Caco-2 (cell line): ENCODE results near the gene SOCS1. TPM values are rescaled to one million over a fixed set of nuclear protein-coding genes. Genes with fewer than 3 reads are reported as not detected.
"Not testable (repeated sequence)": the region's sequence is repeated elsewhere in the genome, so short reads cannot be mapped to it uniquely, and the experiment has no call there.

ENCODE experiments used
- BruUV-seq: library from RNA; stranded (reverse); fragments of 400-500 nt; replicated peaks from 2 replicates; lab custom pipeline; 2021; lab: Mats Ljungman, UMichigan
- CTCF ChIA-PET: fragments of 300-600 bp; sonication (Branson Sonifier 250); formaldehyde crosslinking; loops from one replicate; lab custom pipeline; 2022; ENCODE audit warnings: antibody characterized with exemption; lab: Charles Lee
- POLR2A ChIA-PET: fragments of 300-600 bp; sonication (Branson Sonifier 250); formaldehyde crosslinking; loops from one replicate; lab custom pipeline; 2022; ENCODE audit warnings: antibody characterized with exemption; lab: Charles Lee
- DNase-seq, 2 experiments: peaks; one replicate each; pipeline versions ENCODE4 v3.0.0 to v3.0.0-alpha.2; 2020 to 2022
- H3K27me3 ChIP-seq: replicated peaks from 2 replicates; pipeline ENCODE4 v1.6.0; 2011; ENCODE audit warnings: low read length; ENCODE audit not compliant: control insufficient read depth, insufficient read depth
- H3K36me3 ChIP-seq: 2 replicates; pipeline ENCODE4 v1.5.1; 2011; ENCODE audit warnings: low read length; ENCODE audit not compliant: control insufficient read depth, insufficient read depth
- H3K4me1 ChIP-seq: fragments of 250-450 bp; sonication (Bioruptor Pico); 2 replicates; pipeline ENCODE4 v1.5.1; 2020; ENCODE audit warnings: mild to moderate bottlenecking
- H3K4me3 ChIP-seq: 2 replicates; pipeline ENCODE4 v1.5.1; 2011; ENCODE audit warnings: low read depth, mild to moderate bottlenecking, control low read depth, low read length
- H3K9me3 ChIP-seq: fragments of 250-450 bp; sonication (Bioruptor Pico); 2 replicates; pipeline ENCODE4 v1.5.1; 2020; ENCODE audit warnings: mild to moderate bottlenecking, moderate library complexity
- H3K27ac Mint-ChIP-seq: one replicate; pipeline ENCODE4 v1.8.0; 2022; ENCODE audit warnings: mixed read lengths; ENCODE audit not compliant: unreplicated experiment
- H3K27me3 Mint-ChIP-seq: one replicate; pipeline ENCODE4 v1.8.0; 2022; ENCODE audit warnings: mixed read lengths; ENCODE audit not compliant: insufficient read depth, unreplicated experiment
- H3K36me3 Mint-ChIP-seq: one replicate; pipeline ENCODE4 v1.8.0; 2022; ENCODE audit warnings: mild to moderate bottlenecking, mixed read lengths; ENCODE audit not compliant: insufficient read depth, unreplicated experiment
- H3K4me1 Mint-ChIP-seq: one replicate; pipeline ENCODE4 v1.8.0; 2022; ENCODE audit warnings: low read depth, mixed read lengths; ENCODE audit not compliant: unreplicated experiment
- H3K4me3 Mint-ChIP-seq: one replicate; pipeline ENCODE4 v1.8.0; 2022; ENCODE audit warnings: mild to moderate bottlenecking, moderate library complexity, mixed read lengths; ENCODE audit not compliant: unreplicated experiment
- H3K9me3 Mint-ChIP-seq: one replicate; pipeline ENCODE4 v1.8.0; 2022; ENCODE audit warnings: mixed read lengths; ENCODE audit not compliant: unreplicated experiment
- CTCF ChIP-seq, 2 experiments: fragments of 200-600 bp in 1 of 2; IDR thresholded peaks; 1 replicate in 1 of 2; 2 replicates in 1 of 2; pipeline versions ENCODE4 v1.5.1 to v1.8.0; 2011 to 2022; ENCODE audit warnings: antibody characterized with exemption in 1 of 2, control low read depth in 1 of 2, inconsistent platforms in 1 of 2, low read depth in 1 of 2, low read length in 1 of 2, mild to moderate bottlenecking in 1 of 2, moderate library complexity in 1 of 2; ENCODE audit not compliant: insufficient read depth in 1 of 2, severe bottlenecking in 1 of 2, unreplicated experiment in 1 of 2
- intact Hi-C: fragments of 100-400 bp; cut with micrococcal nuclease; formaldehyde crosslinking; loops from one replicate; pipeline ENCODE4 v1.10.0; 2022; ENCODE audit not compliant: unreplicated experiment
- total RNA-seq: library from RNA; stranded (reverse); gene quantifications from 2 replicates; pipeline ENCODE4 v1.2.3, GENCODE V29; 2022

SOCS1 gene
- total RNA-seq, 1 experiment from 2014 or later = 13.2 TPM

- Histone ChIP-seq H3K9me3 (no peaks in the 10 kb centered on the region), H3K27me3 (no peaks in the 10 kb centered on the region), H3K4me3 (no peak overlapping the region), H3K4me1 (peaks cover 13% of the 10 kb centered on the region), H3K36me3 (no peaks in the 10 kb centered on the region)
- Mint-ChIP-seq H3K4me3 (no peak overlapping the region), H3K36me3 (no peaks in the 10 kb centered on the region), H3K27me3 (no peaks in the 10 kb centered on the region), H3K27ac (no peak overlapping the region), H3K9me3 (no peaks in the 10 kb centered on the region), H3K4me1 (no peaks in the 10 kb centered on the region)
- BruUV-seq = no TSS peak
- CTCF ChIA-PET = no interaction called here
- intact Hi-C loops = no loop called here
- POLR2A ChIA-PET = no interaction called here
- TF ChIP-seq CTCF (IDR thresholded peaks at IDR 0.05; ENCODE audit: insufficient read depth in 1 of 2, low read depth in 1 of 2, low read length in 1 of 2, severe bottlenecking in 1 of 2, unreplicated experiment in 1 of 2) = no peak
- DNase-seq = no peak
Measured at GRCh38 chr16:11299865-11300559, 44.0 kb upstream of the SOCS1 start.

- ChIA-PET CTCF (interaction anchor here (1.2 kb wide), 1 partner anchor 43 kb away, joined by 5 read pairs; the partner anchor contains the start of gene SOCS1), POLR2A (interaction anchor here (0.6 kb wide), 1 partner anchor 37 kb away, joined by 8 read pairs; no protein-coding TSS in a partner anchor)
- BruUV-seq, H3K27me3 Mint-ChIP-seq, H3K36me3 ChIP-seq, intact Hi-C loops, H3K4me3 Mint-ChIP-seq, H3K4me3 ChIP-seq, DNase-seq, H3K36me3 Mint-ChIP-seq, H3K4me1 Mint-ChIP-seq, H3K9me3 ChIP-seq, H3K27me3 ChIP-seq, H3K27ac Mint-ChIP-seq, H3K9me3 Mint-ChIP-seq: not testable (repeated sequence)
- peaks cover 13% of the 10 kb centered on the region for H3K4me1 ChIP-seq
Measured at GRCh38 chr16:11298950-11299547, 43.0 kb upstream of the SOCS1 start.

DNA sequence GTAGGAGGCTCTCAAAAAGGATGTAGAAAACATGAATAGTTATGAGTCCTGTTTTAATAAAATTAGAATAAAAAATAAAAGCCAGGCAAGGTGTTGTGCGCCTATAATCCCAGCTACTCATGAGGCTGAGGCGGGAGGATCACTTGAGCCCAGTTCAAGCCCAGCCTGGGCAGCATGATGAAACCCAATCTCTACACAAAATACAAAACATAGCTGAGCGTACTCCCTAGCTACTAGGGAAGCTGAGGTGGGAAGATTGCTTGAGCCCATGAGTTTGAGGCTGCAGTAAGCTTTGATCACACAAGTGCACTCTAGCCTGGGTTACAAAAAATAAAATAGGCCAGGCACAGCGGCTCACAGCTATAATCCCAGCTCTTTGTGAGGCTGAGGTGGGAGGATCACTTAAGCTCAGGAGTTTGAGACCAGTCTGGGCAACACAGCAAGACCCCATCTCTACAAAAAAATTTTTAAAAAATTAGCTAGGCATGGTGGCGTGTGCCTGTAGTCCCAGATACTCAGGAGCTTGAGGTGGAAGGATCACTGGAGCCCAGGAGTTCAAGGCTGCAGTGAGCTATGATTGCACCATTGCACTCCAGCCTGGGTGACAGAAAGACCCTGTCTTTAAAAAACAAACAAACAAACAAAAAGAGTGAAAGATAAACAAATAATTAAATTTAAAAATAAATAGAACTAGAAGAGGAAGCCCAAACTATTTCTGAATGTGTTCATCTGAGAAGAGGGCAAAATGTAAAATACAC is 42.3 kb upstream of the SOCS1 start:
- Histone ChIP-seq H3K4me1 (peaks cover 13% of the 10 kb centered on the region), H3K36me3 (no peaks in the 10 kb centered on the region), H3K9me3 (no peaks in the 10 kb centered on the region), H3K4me3 (no peak overlapping the region), H3K27me3 (no peaks in the 10 kb centered on the region)
- Mint-ChIP-seq H3K4me1 (no peaks in the 10 kb centered on the region), H3K27me3 (no peaks in the 10 kb centered on the region), H3K36me3 (no peaks in the 10 kb centered on the region), H3K9me3 (no peaks in the 10 kb centered on the region), H3K4me3 (no peak overlapping the region), H3K27ac (no peak overlapping the region)
- DNase-seq = no peak
- no peak for TF ChIP-seq CTCF (IDR thresholded peaks at IDR 0.05; ENCODE audit: insufficient read depth in 1 of 2, low read depth in 1 of 2, low read length in 1 of 2, severe bottlenecking in 1 of 2, unreplicated experiment in 1 of 2)
- ChIA-PET CTCF (interaction anchor here (1.2 kb wide), 1 partner anchor 43 kb away, joined by 5 read pairs; the partner anchor contains the start of gene SOCS1), POLR2A (interaction anchor here (0.6 kb wide), 1 partner anchor 36 kb away, joined by 8 read pairs; no protein-coding TSS in a partner anchor)
- BruUV-seq = no TSS peak
- intact Hi-C loops = no loop called here
